H1 (cell line): ENCODE results near the gene HOXA11. TPM values are rescaled to one million over a fixed set of nuclear protein-coding genes. Genes with fewer than 3 reads are reported as not detected.
A peak's percentile ranks its signal among the peaks of the same experiment; 100 is the strongest.

Experiments used
- CTCF ChIA-PET: fragments of 300-600 bp; sonication (Branson Sonifier 250); formaldehyde crosslinking; loops from one replicate; lab custom pipeline; 2021; ENCODE audit not compliant: partially characterized antibody; lab: Charles Lee
- POLR2A ChIA-PET: fragments of 300-600 bp; sonication (Branson Sonifier 250); formaldehyde crosslinking; loops from one replicate; lab custom pipeline; 2021; ENCODE audit warnings: inconsistent platforms; ENCODE audit not compliant: partially characterized antibody; lab: Charles Lee
- DNase-seq, 2 experiments: peaks; one replicate each; pipeline versions ENCODE4 v3.0.0 to v3.0.0-alpha.2; 2010 to 2022; ENCODE audit warnings: low spot score in 2 of 2, low read depth in 1 of 2, mixed read lengths in 1 of 2
- FAIRE-seq: peaks from 2 replicates; lab custom pipeline; 2011; peaks lifted over from hg19 to GRCh38; lab: Jason Lieb, UNC
- H2AFZ ChIP-seq: 2 replicates; pipeline ENCODE4 v1.8.1; 2012; ENCODE audit warnings: low read length, inconsistent platforms
- H2AK5ac ChIP-seq: 2 replicates; pipeline ENCODE4 v1.6.1; 2013; ENCODE audit warnings: low read depth, low read length
- H2BK120ac ChIP-seq: replicated peaks from 2 replicates; pipeline ENCODE3; 2013; ENCODE audit warnings: low read depth, low read length, inconsistent platforms
- H2BK12ac ChIP-seq: 2 replicates; pipeline ENCODE4 v1.6.1; 2013; ENCODE audit warnings: low read depth, low read length
- H2BK15ac ChIP-seq: 2 replicates; pipeline ENCODE4 v1.6.1; 2013; ENCODE audit warnings: low read length
- H2BK20ac ChIP-seq: 2 replicates; pipeline ENCODE4 v1.6.1; 2013; ENCODE audit warnings: low read length
- H2BK5ac ChIP-seq: 2 replicates; pipeline ENCODE4 v1.6.1; 2013; ENCODE audit warnings: low read depth, low read length
- H3K14ac ChIP-seq: 2 replicates; pipeline ENCODE4 v1.6.1; 2013; ENCODE audit warnings: inconsistent platforms; ENCODE audit not compliant: insufficient read length
- H3K18ac ChIP-seq: 2 replicates; pipeline ENCODE4 v1.6.1; 2013; ENCODE audit warnings: low read length; ENCODE audit errors: extremely low read depth
- H3K23ac ChIP-seq: 2 replicates; pipeline ENCODE4 v1.6.1; 2013; ENCODE audit warnings: inconsistent platforms; ENCODE audit not compliant: insufficient read length
- H3K23me2 ChIP-seq: 2 replicates; pipeline ENCODE4 v1.6.1; 2013; ENCODE audit warnings: low read depth, low read length
- H3K27ac ChIP-seq: 2 replicates; pipeline ENCODE4 v1.6.1; 2011; ENCODE audit warnings: low read depth, low read length, inconsistent platforms
- H3K27me3 ChIP-seq, 4 experiments: replicated peaks in 1 of 4; 1 replicate in 1 of 4; 2 replicates in 3 of 4; pipeline versions ENCODE4 v1.6.1 to v1.8.1; 2011 to 2013; ENCODE audit warnings: low read length in 3 of 4, mild to moderate bottlenecking in 3 of 4, inconsistent platforms in 2 of 4, mixed read lengths in 2 of 4, moderate library complexity in 1 of 4; ENCODE audit not compliant: control insufficient read depth in 3 of 4, insufficient read depth in 3 of 4; ENCODE audit errors: extremely low read depth in 1 of 4
- H3K36me3 ChIP-seq, 4 experiments: 2 replicates each; pipeline versions ENCODE4 v1.6.1 to v1.8.1; 2011 to 2013; ENCODE audit warnings: mild to moderate bottlenecking in 4 of 4, low read length in 3 of 4, moderate library complexity in 2 of 4, control low read depth in 1 of 4, inconsistent platforms in 1 of 4; ENCODE audit not compliant: insufficient read depth in 4 of 4, control insufficient read depth in 2 of 4
- H3K4ac ChIP-seq: replicated peaks from 2 replicates; pipeline ENCODE3; 2013; ENCODE audit warnings: low read length, low read depth, mixed read lengths, inconsistent platforms; ENCODE audit not compliant: insufficient read length
- H3K4me1 ChIP-seq, 4 experiments: replicated peaks in 1 of 4; 1 replicate in 1 of 4; 2 replicates in 3 of 4; pipeline versions ENCODE4 v1.6.1 to v1.8.1; 2011 to 2013; ENCODE audit warnings: low read length in 3 of 4, inconsistent platforms in 2 of 4, mixed read lengths in 1 of 4; ENCODE audit not compliant: insufficient read depth in 4 of 4, control insufficient read depth in 3 of 4
- H3K4me2 ChIP-seq, 2 experiments: 2 replicates each; pipeline versions ENCODE4 v1.6.1 to v1.8.1; 2011 to 2013; ENCODE audit warnings: low read depth in 2 of 2, low read length in 2 of 2, control low read depth in 1 of 2, inconsistent platforms in 1 of 2, mild to moderate bottlenecking in 1 of 2; ENCODE audit not compliant: insufficient read depth in 1 of 2
- H3K4me3 ChIP-seq, 4 experiments: fragments of 200-600, 300-600 bp in 1 of 4; sonication (generic), shearing (Covaris generic), sonication (Bioruptor Twin) in 1 of 4; 2 replicates each; pipeline versions ENCODE4 v1.5.1 to v1.8.1; 2011 to 2016; ENCODE audit warnings: low read length in 4 of 4, low read depth in 3 of 4, control low read depth in 2 of 4, inconsistent platforms in 2 of 4, mild to moderate bottlenecking in 2 of 4, mixed read lengths in 1 of 4, moderate library complexity in 1 of 4; ENCODE audit not compliant: insufficient read depth in 2 of 4; ENCODE audit errors: extremely low read depth in 1 of 4
- H3K56ac ChIP-seq: replicated peaks from 2 replicates; pipeline ENCODE3; 2013; ENCODE audit warnings: low read depth, mild to moderate bottlenecking, mixed read lengths, low read length, inconsistent platforms; ENCODE audit not compliant: insufficient read length
- H3K79me1 ChIP-seq: 2 replicates; pipeline ENCODE4 v1.6.1; 2013; ENCODE audit warnings: low read depth, low read length, control low read depth
- H3K79me2 ChIP-seq, 2 experiments: 2 replicates each; pipeline versions ENCODE4 v1.6.1 to v1.8.1; 2012 to 2013; ENCODE audit warnings: low read length in 2 of 2, mild to moderate bottlenecking in 2 of 2, inconsistent platforms in 1 of 2; ENCODE audit not compliant: insufficient read depth in 2 of 2, control insufficient read depth in 1 of 2
- H3K9ac ChIP-seq, 4 experiments: replicated peaks in 1 of 4; 1 replicate in 1 of 4; 2 replicates in 3 of 4; pipeline versions ENCODE4 v1.6.1 to v1.8.1; 2011 to 2013; ENCODE audit warnings: low read depth in 3 of 4, low read length in 3 of 4, control low read depth in 2 of 4, mild to moderate bottlenecking in 2 of 4, moderate library complexity in 2 of 4, inconsistent platforms in 1 of 4; ENCODE audit errors: extremely low read depth in 1 of 4
- H3K9me3 ChIP-seq, 2 experiments: 2 replicates each; pipeline versions ENCODE4 v1.6.1 to v1.8.1; 2012 to 2013; ENCODE audit warnings: mild to moderate bottlenecking in 2 of 2, moderate library complexity in 2 of 2, control low read depth in 1 of 2, inconsistent platforms in 1 of 2, low read depth in 1 of 2, low read length in 1 of 2, mixed read lengths in 1 of 2; ENCODE audit not compliant: insufficient read depth in 2 of 2
- H4K20me1 ChIP-seq, 2 experiments: replicated peaks in 1 of 2; 2 replicates each; pipeline versions ENCODE3 to v1.8.1; 2011 to 2013; ENCODE audit warnings: inconsistent platforms in 2 of 2, low read length in 2 of 2, mild to moderate bottlenecking in 1 of 2; ENCODE audit not compliant: insufficient read depth in 2 of 2, control insufficient read depth in 1 of 2
- H4K5ac ChIP-seq: 2 replicates; pipeline ENCODE4 v1.6.1; 2013; ENCODE audit warnings: low read length, low read depth, mixed read lengths, inconsistent platforms; ENCODE audit not compliant: insufficient read length
- H4K8ac ChIP-seq: 2 replicates; pipeline ENCODE4 v1.8.0; 2013; ENCODE audit warnings: mild to moderate bottlenecking, moderate library complexity, low read length, inconsistent platforms; ENCODE audit not compliant: insufficient read depth; ENCODE audit errors: extremely low read depth
- H4K91ac ChIP-seq: replicated peaks from 2 replicates; pipeline ENCODE3; 2013; ENCODE audit warnings: low read length, mixed read lengths, inconsistent platforms; ENCODE audit not compliant: insufficient read length
- CBX8 ChIP-seq: fragments of 300-800, 300-1000 bp; sonication (generic); IDR thresholded peaks from 2 replicates; pipeline ENCODE4 v1.7.1; 2016; ENCODE audit warnings: low read depth, low read length, borderline replicate concordance
- EZH2 ChIP-seq: fragments of 200-600 bp; sonication (generic); IDR thresholded peaks from 2 replicates; pipeline ENCODE4 v1.7.1; 2012; ENCODE audit warnings: low read depth, mild to moderate bottlenecking, moderate library complexity, low read length, inconsistent platforms; ENCODE audit not compliant: severe bottlenecking
- HDAC2 ChIP-seq, 2 experiments: fragments of 300-600 bp in 1 of 2; sonication (generic) in 1 of 2; IDR thresholded peaks; 2 replicates each; pipeline ENCODE4 v1.6.1; 2011 to 2012; ENCODE audit warnings: low read depth in 2 of 2, low read length in 2 of 2, mild to moderate bottlenecking in 2 of 2, moderate library complexity in 2 of 2, borderline replicate concordance in 1 of 2, inconsistent platforms in 1 of 2
- JUND ChIP-seq: IDR thresholded peaks from 2 replicates; pipeline ENCODE4 v1.6.1; 2011; ENCODE audit warnings: mild to moderate bottlenecking, improper control_type of control experiment, low read length
- RAD21 ChIP-seq, 2 experiments: IDR thresholded peaks in 1 of 2; conservative IDR thresholded peaks in 1 of 2; 2 replicates each; pipeline ENCODE4 v1.6.1; 2011; ENCODE audit warnings: low read depth in 2 of 2, low read length in 2 of 2, improper control_type of control experiment in 1 of 2, inconsistent platforms in 1 of 2, mild to moderate bottlenecking in 1 of 2, moderate library complexity in 1 of 2
- RNF2 ChIP-seq: fragments of 200-900, 300-1000 bp; sonication (generic); IDR thresholded peaks from 2 replicates; pipeline ENCODE4 v1.7.1; 2016; ENCODE audit warnings: borderline replicate concordance, low read depth, mild to moderate bottlenecking, antibody characterized with exemption, low read length; ENCODE audit not compliant: poor library complexity, severe bottlenecking; ENCODE audit errors: missing control alignments
- SAP30 ChIP-seq: fragments of 300-600 bp; sonication (generic); IDR thresholded peaks from 2 replicates; pipeline ENCODE4 v1.7.1; 2012; ENCODE audit warnings: low read length, moderate library complexity, mild to moderate bottlenecking, inconsistent platforms; ENCODE audit not compliant: insufficient read depth, insufficient replicate concordance
- SP4 ChIP-seq: IDR thresholded peaks from 2 replicates; pipeline ENCODE4 v1.6.1; 2012; ENCODE audit warnings: low read length, inconsistent platforms
- SUZ12 ChIP-seq: fragments of 200-600 bp; sonication (generic); IDR thresholded peaks from 2 replicates; pipeline ENCODE4 v1.6.1; 2012; ENCODE audit warnings: mild to moderate bottlenecking, inconsistent platforms, low read length, moderate library complexity, mixed read lengths
- USF2 ChIP-seq: IDR thresholded peaks from 2 replicates; pipeline ENCODE4 v1.6.1; 2011; ENCODE audit warnings: low read length, improper control_type of control experiment
- WGBS, 2 experiments: shearing (Covaris generic) in 1 of 2; methylation state at CpG; one replicate each; pipeline versions ENCODE4 v1.1.6 to v1.1.7; 2013 to 2015; ENCODE audit warnings: low lambda C conversion rate in 2 of 2, mixed read lengths in 2 of 2, inconsistent platforms in 1 of 2, low coverage in 1 of 2, missing lambda C conversion rate in 1 of 2; ENCODE audit not compliant: insufficient replicate concordance in 2 of 2, insufficient coverage in 1 of 2, insufficient read length in 1 of 2; ENCODE audit errors: extremely low coverage in 1 of 2, missing lambda C conversion rate in 1 of 2; 5-methylcytosine and 5-hydroxymethylcytosine counted together
- polyA plus RNA-seq, 7 experiments: library from polyadenylated mRNA; depleted of rRNA in 3 of 7; stranded (reverse) in 5 of 7; unstranded in 2 of 7; fragments of >200 nt in 5 of 7; fragments of 200-250 nt in 2 of 7; gene quantifications; 1 replicate in 5 of 7; 2 replicates in 1 of 7; 4 replicates in 1 of 7; pipeline versions ENCODE4 v1.2.1 to v1.2.3, GENCODE V29; 2011 to 2013; ENCODE audit warnings: missing spikeins in 2 of 7, mixed read lengths in 2 of 7
- total RNA-seq: library from RNA; stranded (reverse); fragmentation: NEBNext Ultra II Directional; extraction: Animal tissue kit (Norgen Biotek cat#: 25700); gene quantifications from 2 replicates; pipeline ENCODE4 v1.2.1, GENCODE V29; 2021

The HOXA11 gene
- total and polyA plus RNA-seq, 2 of the 8 experiments (the other 6 are each of a cell fraction or from before 2014, with no cell fraction given): not detected

GRCh38 chr7:27203365-27203953 is 18.4 kb upstream of the HOXA11 start:
- H3K79me1 ChIP-seq: no peaks in the 10 kb centered on the region; the same call in 1 of the 2 replicates
- no peaks in the 10 kb centered on the region; a peak in 1 of 4 replicates for H3K9me3 ChIP-seq
- no peak overlapping the region for H2AFZ ChIP-seq
- no peak overlapping the region for H2AK5ac ChIP-seq
- H4K91ac ChIP-seq: no peak overlapping the region
- H2BK5ac ChIP-seq: no peak overlapping the region
- no peak overlapping the region for H2BK120ac ChIP-seq
- H3K4me2 ChIP-seq: no peak overlapping the region
- no peak overlapping the region for H3K9ac ChIP-seq
- peaks cover 97 to 100% (median 100%) of the 10 kb centered on the region in 4 experiments for H3K27me3 ChIP-seq
- ChIA-PET POLR2A (no interaction called here), CTCF (interaction anchor here (0.9 to 2.1 kb wide), 6 partner anchors 10 to 47 kb away, joined by 3 to 6 read pairs (median 4); partner anchors contain the start of gene HOXA11)
- no peak overlapping the region for H3K23ac ChIP-seq
- no peak overlapping the region for H3K27ac ChIP-seq
- TF ChIP-seq SAP30 (no peak), JUND (no peak), EZH2 (peak; percentile 8), RNF2 (peak; percentile 74), USF2 (no peak), HDAC2 (IDR thresholded peaks at IDR 0.05; ENCODE audit: borderline replicate concordance in 1 of 2, low read depth in 2 of 2, low read length in 2 of 2) (no peak), SUZ12 (peak; percentile 81), SP4 (no peak), CBX8 (no peak), RAD21 (IDR thresholded peaks at IDR 0.05 in 1 of 2, conservative IDR thresholded peaks at IDR 0.05 in 1 of 2; ENCODE audit: low read depth in 2 of 2, low read length in 2 of 2) (no peak)
- peaks cover 0 to 16% (median 0%) of the 10 kb centered on the region in 4 experiments; a peak in 1 of 8 replicates for H3K36me3 ChIP-seq
- no peak overlapping the region for H3K4me3 ChIP-seq
- FAIRE-seq: no peak
- H3K18ac ChIP-seq: no peak overlapping the region
- H4K8ac ChIP-seq: no peak overlapping the region
- H3K56ac ChIP-seq: no peak overlapping the region
- peak overlapping the region; percentile 16; the same call in 1 of the 2 replicates for H2BK15ac ChIP-seq
- H3K14ac ChIP-seq: no peak overlapping the region
- no peaks in the 10 kb centered on the region; the same call in 1 of the 2 replicates for H3K23me2 ChIP-seq
- H3K4ac ChIP-seq: no peak overlapping the region
- peaks cover 33 to 49% of the 10 kb centered on the region in 2 experiments for H4K20me1 ChIP-seq
- H4K5ac ChIP-seq: no peak overlapping the region
- WGBS, 2 experiments: 39% methylated on average over 10 of the region's 10 CpGs; no CpG with 5 or more reads in 1 of the 2 experiments
- no peak overlapping the region for H2BK20ac ChIP-seq
- DNase-seq: peak in 1 of 2 experiments; percentile 42
- peaks cover 0 to 8% (median 4%) of the 10 kb centered on the region in 4 experiments; a peak in 6 of 7 replicates for H3K4me1 ChIP-seq
- H2BK12ac ChIP-seq: no peak overlapping the region
- no peaks in the 10 kb centered on the region for H3K79me2 ChIP-seq
